ENCODE measurements around the gene CTSA.

DNA sequence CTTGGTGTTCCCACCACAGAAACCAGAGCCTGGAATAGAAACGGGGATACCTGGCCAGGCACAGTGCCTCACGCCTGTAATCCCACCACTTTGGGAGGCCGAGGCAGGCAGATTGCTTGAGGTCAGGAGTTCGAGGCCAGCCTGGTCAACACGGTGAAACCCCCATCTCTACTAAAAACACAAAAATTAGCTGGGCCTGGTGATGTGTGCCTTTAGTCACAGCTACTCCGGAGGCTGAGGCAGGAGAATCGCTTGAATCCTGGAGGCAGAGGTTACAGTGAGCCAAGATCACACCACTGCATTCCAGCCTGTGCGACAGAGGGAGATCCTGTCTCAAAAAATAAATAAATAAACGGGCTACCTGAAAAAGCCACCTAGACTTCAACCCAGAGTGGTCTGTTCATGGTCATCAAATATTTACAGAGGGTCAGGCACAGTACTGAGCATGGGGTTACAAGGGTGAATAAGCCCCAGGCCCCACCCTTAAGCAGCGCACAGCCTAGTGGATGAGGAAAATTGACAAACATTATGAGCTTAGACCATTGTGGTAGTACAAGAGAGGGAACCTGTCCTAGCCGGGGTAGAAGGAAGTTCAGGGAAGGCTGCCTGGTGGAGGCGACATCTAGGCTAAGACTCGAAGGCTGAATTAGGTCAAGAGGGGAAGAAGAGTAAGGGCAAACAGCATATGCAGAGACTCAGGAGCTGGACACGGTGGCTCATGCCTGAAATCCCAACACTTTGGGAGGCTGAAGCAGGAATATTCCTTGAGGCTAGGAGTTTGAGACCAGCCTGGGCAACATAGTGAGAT is 36.1 kb downstream of the CTSA start:
- TF ChIP-seq, protein P1, sequence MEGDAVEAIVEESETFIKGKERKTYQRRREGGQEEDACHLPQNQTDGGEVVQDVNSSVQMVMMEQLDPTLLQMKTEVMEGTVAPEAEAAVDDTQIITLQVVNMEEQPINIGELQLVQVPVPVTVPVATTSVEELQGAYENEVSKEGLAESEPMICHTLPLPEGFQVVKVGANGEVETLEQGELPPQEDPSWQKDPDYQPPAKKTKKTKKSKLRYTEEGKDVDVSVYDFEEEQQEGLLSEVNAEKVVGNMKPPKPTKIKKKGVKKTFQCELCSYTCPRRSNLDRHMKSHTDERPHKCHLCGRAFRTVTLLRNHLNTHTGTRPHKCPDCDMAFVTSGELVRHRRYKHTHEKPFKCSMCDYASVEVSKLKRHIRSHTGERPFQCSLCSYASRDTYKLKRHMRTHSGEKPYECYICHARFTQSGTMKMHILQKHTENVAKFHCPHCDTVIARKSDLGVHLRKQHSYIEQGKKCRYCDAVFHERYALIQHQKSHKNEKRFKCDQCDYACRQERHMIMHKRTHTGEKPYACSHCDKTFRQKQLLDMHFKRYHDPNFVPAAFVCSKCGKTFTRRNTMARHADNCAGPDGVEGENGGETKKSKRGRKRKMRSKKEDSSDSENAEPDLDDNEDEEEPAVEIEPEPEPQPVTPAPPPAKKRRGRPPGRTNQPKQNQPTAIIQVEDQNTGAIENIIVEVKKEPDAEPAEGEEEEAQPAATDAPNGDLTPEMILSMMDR (IDR thresholded peaks at IDR 0.05; ENCODE audit: poor library complexity), result no peak
- TF ChIP-seq EZH2phosphoT487 (IDR thresholded peaks at IDR 0.05; ENCODE audit: low read depth, severe bottlenecking, unreplicated experiment), result no peak

Data from hepatocyte (in vitro differentiated cells).